ENCODE data around the gene SOWAHB.

Gene SOWAHB

GRCh38 chr4:76909711-76910110 is 11.8 kb upstream of the SOWAHB start:
- Histone ChIP-seq H3K27me3 (ENCODE audit: control insufficient read depth, insufficient read depth, low read length) (no peaks in the 10 kb centered on the region), H3K4me1 (ENCODE audit: control insufficient read depth, insufficient read depth, low read length) (no peaks in the 10 kb centered on the region), H3K4me2 (ENCODE audit: low read length) (no peak overlapping the region), H3K36me3 (ENCODE audit: insufficient read depth, low read length) (no peaks in the 10 kb centered on the region), H3K9me3 (replicated peaks; ENCODE audit: low read length) (no peaks in the 10 kb centered on the region), H3K9ac (ENCODE audit: low read depth, low read length) (no peak overlapping the region), H3K4me3 (ENCODE audit: low read length) (no peak overlapping the region)

GRCh38 chr4:76905521-76905920 is 7.6 kb upstream of the SOWAHB start:
- Histone ChIP-seq H3K9me3 (replicated peaks; ENCODE audit: low read length) (no peaks in the 10 kb centered on the region), H3K27me3 (ENCODE audit: control insufficient read depth, insufficient read depth, low read length) (no peaks in the 10 kb centered on the region), H3K4me2 (ENCODE audit: low read length) (no peak overlapping the region), H3K36me3 (ENCODE audit: insufficient read depth, low read length) (no peaks in the 10 kb centered on the region), H3K9ac (ENCODE audit: low read depth, low read length) (no peak overlapping the region), H3K4me1 (ENCODE audit: control insufficient read depth, insufficient read depth, low read length) (no peaks in the 10 kb centered on the region), H3K4me3 (ENCODE audit: low read length) (no peak overlapping the region)

GRCh38 chr4:76904646-76905190 is 6.8 kb upstream of the SOWAHB start:
- H3K9ac ChIP-seq (ENCODE audit: low read depth, low read length): no peak overlapping the region
- H3K4me2 ChIP-seq (ENCODE audit: low read length): no peak overlapping the region
- no peaks in the 10 kb centered on the region for H3K9me3 ChIP-seq (replicated peaks; ENCODE audit: low read length)
- H3K4me3 ChIP-seq (ENCODE audit: low read length): no peak overlapping the region
- no peaks in the 10 kb centered on the region for H3K4me1 ChIP-seq (ENCODE audit: control insufficient read depth, insufficient read depth, low read length)
- H3K27me3 ChIP-seq (ENCODE audit: control insufficient read depth, insufficient read depth, low read length): peaks cover 4% of the 10 kb centered on the region
- H3K36me3 ChIP-seq (ENCODE audit: insufficient read depth, low read length): no peaks in the 10 kb centered on the region

- H3K4me2 ChIP-seq (ENCODE audit: low read length): no peak overlapping the region
- H3K27me3 ChIP-seq (ENCODE audit: control insufficient read depth, insufficient read depth, low read length): peaks cover 27% of the 10 kb centered on the region
- H3K36me3 ChIP-seq (ENCODE audit: insufficient read depth, low read length): no peaks in the 10 kb centered on the region
These were observed 4.4 kb upstream of the SOWAHB start for GRCh38 chr4:76902233-76902890.

GRCh38 chr4:76898949-76899645 is 1.2 kb upstream of the SOWAHB start:
- Histone ChIP-seq H3K36me3 (ENCODE audit: insufficient read depth, low read length) (no peaks in the 10 kb centered on the region), H3K4me3 (ENCODE audit: low read length) (no peak overlapping the region), H3K4me1 (ENCODE audit: control insufficient read depth, insufficient read depth, low read length) (peaks cover 8% of the 10 kb centered on the region), H3K9me3 (replicated peaks; ENCODE audit: low read length) (no peaks in the 10 kb centered on the region), H3K27me3 (ENCODE audit: control insufficient read depth, insufficient read depth, low read length) (peaks cover 60% of the 10 kb centered on the region), H3K4me2 (ENCODE audit: low read length) (no peak overlapping the region), H3K9ac (ENCODE audit: low read depth, low read length) (no peak overlapping the region)

More at GRCh38 chr4:76902233-76902890, 4.4 kb upstream of the SOWAHB start:
- Histone ChIP-seq H3K9ac (ENCODE audit: low read depth, low read length) (no peak overlapping the region), H3K4me3 (ENCODE audit: low read length) (no peak overlapping the region), H3K4me1 (ENCODE audit: control insufficient read depth, insufficient read depth, low read length) (peaks cover 6% of the 10 kb centered on the region), H3K9me3 (replicated peaks; ENCODE audit: low read length) (no peaks in the 10 kb centered on the region)

GRCh38 chr4:76898385-76898692 is 395 bp upstream of the SOWAHB start:
- Histone ChIP-seq H3K4me3 (ENCODE audit: low read length) (no peak overlapping the region), H3K9me3 (replicated peaks; ENCODE audit: low read length) (no peaks in the 10 kb centered on the region), H3K27me3 (ENCODE audit: control insufficient read depth, insufficient read depth, low read length) (peaks cover 61% of the 10 kb centered on the region), H3K4me1 (ENCODE audit: control insufficient read depth, insufficient read depth, low read length) (peaks cover 8% of the 10 kb centered on the region), H3K4me2 (ENCODE audit: low read length) (peak overlapping the region; percentile 75), H3K9ac (ENCODE audit: low read depth, low read length) (no peak overlapping the region), H3K36me3 (ENCODE audit: insufficient read depth, low read length) (no peaks in the 10 kb centered on the region)

- Histone ChIP-seq H3K4me2 (ENCODE audit: low read length) (peak overlapping the region; percentile 75), H3K9ac (ENCODE audit: low read depth, low read length) (no peak overlapping the region), H3K36me3 (ENCODE audit: insufficient read depth, low read length) (no peaks in the 10 kb centered on the region), H3K4me1 (ENCODE audit: control insufficient read depth, insufficient read depth, low read length) (peaks cover 8% of the 10 kb centered on the region), H3K27me3 (ENCODE audit: control insufficient read depth, insufficient read depth, low read length) (peaks cover 71% of the 10 kb centered on the region), H3K4me3 (ENCODE audit: low read length) (peak overlapping the region; percentile 64), H3K9me3 (replicated peaks; ENCODE audit: low read length) (no peaks in the 10 kb centered on the region)
These were observed 1.1 kb downstream of the SOWAHB start for GRCh38 chr4:76896614-76897535.

- Histone ChIP-seq H3K9me3 (replicated peaks; ENCODE audit: low read length) (no peaks in the 10 kb centered on the region), H3K4me2 (ENCODE audit: low read length) (no peak overlapping the region), H3K36me3 (ENCODE audit: insufficient read depth, low read length) (no peaks in the 10 kb centered on the region), H3K27me3 (ENCODE audit: control insufficient read depth, insufficient read depth, low read length) (peaks cover 76% of the 10 kb centered on the region), H3K4me3 (ENCODE audit: low read length) (no peak overlapping the region), H3K4me1 (ENCODE audit: control insufficient read depth, insufficient read depth, low read length) (peaks cover 8% of the 10 kb centered on the region), H3K9ac (ENCODE audit: low read depth, low read length) (no peak overlapping the region)
These were observed 1.9 kb downstream of the SOWAHB start for GRCh38 chr4:76896048-76896447.

GRCh38 chr4:76895619-76896018 is 2.3 kb downstream of the SOWAHB start:
- H3K9me3 ChIP-seq (replicated peaks; ENCODE audit: low read length): no peaks in the 10 kb centered on the region
- peaks cover 80% of the 10 kb centered on the region for H3K27me3 ChIP-seq (ENCODE audit: control insufficient read depth, insufficient read depth, low read length)
- H3K4me2 ChIP-seq (ENCODE audit: low read length): no peak overlapping the region
- peaks cover 8% of the 10 kb centered on the region for H3K4me1 ChIP-seq (ENCODE audit: control insufficient read depth, insufficient read depth, low read length)
- H3K9ac ChIP-seq (ENCODE audit: low read depth, low read length): no peak overlapping the region
- H3K4me3 ChIP-seq (ENCODE audit: low read length): no peak overlapping the region
- no peaks in the 10 kb centered on the region for H3K36me3 ChIP-seq (ENCODE audit: insufficient read depth, low read length)

- Histone ChIP-seq H3K4me2 (ENCODE audit: low read length) (no peak overlapping the region), H3K9me3 (replicated peaks; ENCODE audit: low read length) (no peaks in the 10 kb centered on the region), H3K27me3 (ENCODE audit: control insufficient read depth, insufficient read depth, low read length) (peaks cover 76% of the 10 kb centered on the region), H3K36me3 (ENCODE audit: insufficient read depth, low read length) (no peaks in the 10 kb centered on the region), H3K9ac (ENCODE audit: low read depth, low read length) (no peak overlapping the region), H3K4me1 (ENCODE audit: control insufficient read depth, insufficient read depth, low read length) (peaks cover 8% of the 10 kb centered on the region), H3K4me3 (ENCODE audit: low read length) (no peak overlapping the region)
These were observed 3.2 kb downstream of the SOWAHB start for GRCh38 chr4:76894537-76895255.

GRCh38 chr4:76892601-76893000 is 5.3 kb downstream of the SOWAHB start:
- Histone ChIP-seq H3K9me3 (replicated peaks; ENCODE audit: low read length) (no peaks in the 10 kb centered on the region), H3K4me1 (ENCODE audit: control insufficient read depth, insufficient read depth, low read length) (peaks cover 4% of the 10 kb centered on the region), H3K27me3 (ENCODE audit: control insufficient read depth, insufficient read depth, low read length) (peaks cover 55% of the 10 kb centered on the region), H3K4me2 (ENCODE audit: low read length) (no peak overlapping the region), H3K4me3 (ENCODE audit: low read length) (no peak overlapping the region), H3K9ac (ENCODE audit: low read depth, low read length) (no peak overlapping the region), H3K36me3 (ENCODE audit: insufficient read depth, low read length) (no peaks in the 10 kb centered on the region)
